ENCODE results near the gene GPR84. TPM values are rescaled to one million over a fixed set of nuclear protein-coding genes. Genes with fewer than 3 reads are reported as not detected.
A peak's percentile ranks its signal among the peaks of the same experiment; 100 is the strongest.

Gene GPR84
- total RNA-seq, 4 donors from 2014 or later = 0.42 TPM; not detected in 3

DNA sequence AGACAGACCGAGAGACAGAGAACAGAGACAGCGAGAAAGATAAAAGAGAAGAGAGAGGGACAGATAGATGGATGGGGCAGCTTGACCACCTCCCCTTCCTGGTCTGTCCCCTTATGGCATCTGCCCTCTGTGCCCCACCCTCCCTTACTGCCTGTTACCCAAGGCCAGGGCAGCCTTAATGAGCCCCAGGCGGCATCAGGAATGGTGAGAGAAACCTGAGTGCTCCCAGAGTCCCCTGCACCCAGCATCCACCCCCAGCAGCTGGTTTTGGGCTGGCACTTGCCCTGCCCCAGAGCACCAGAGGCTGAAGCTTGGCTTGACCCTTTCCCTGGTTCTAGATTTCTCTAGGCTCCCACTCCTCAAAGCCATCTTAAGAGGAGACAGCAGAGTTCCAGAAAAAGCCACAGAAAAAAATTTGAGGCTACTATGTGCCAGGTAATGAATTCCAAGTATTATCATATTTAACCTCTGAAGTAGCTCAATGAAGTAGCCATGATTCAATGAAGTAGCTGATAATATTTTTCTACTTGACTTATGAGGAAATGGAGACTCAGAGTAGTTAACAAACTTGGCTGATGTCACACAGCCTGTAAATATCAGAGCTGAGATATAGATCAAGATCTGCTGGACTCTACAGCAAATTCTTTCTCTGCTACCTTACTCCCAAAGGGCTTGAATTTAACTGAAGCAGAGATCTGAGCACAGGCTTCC, 22.3 kb upstream of the GPR84 start:
- WGBS, 2 donors = 76 to 81% methylated on average over 3 of the region's 3 CpGs
- Histone ChIP-seq H3K27ac (peak overlapping the region in 1 of 4 donors; percentile 11), H3K4me3 (no peak overlapping the region), H3K9me3 (no peaks in the 10 kb centered on the region), H3K4me1 (peaks cover 0 to 28% (median 11%) of the 10 kb centered on the region in 4 donors), H3K27me3 (no peaks in the 10 kb centered on the region), H3K36me3 (no peaks in the 10 kb centered on the region)
- TF ChIP-seq EP300 (IDR thresholded peaks at IDR 0.05) (no peak), CTCF (IDR thresholded peaks at IDR 0.05) (no peak), POLR2A (IDR thresholded peaks at IDR 0.05) (no peak)
- no peak for DNase-seq (ENCODE audit: low spot score in 2 of 2)

DNA sequence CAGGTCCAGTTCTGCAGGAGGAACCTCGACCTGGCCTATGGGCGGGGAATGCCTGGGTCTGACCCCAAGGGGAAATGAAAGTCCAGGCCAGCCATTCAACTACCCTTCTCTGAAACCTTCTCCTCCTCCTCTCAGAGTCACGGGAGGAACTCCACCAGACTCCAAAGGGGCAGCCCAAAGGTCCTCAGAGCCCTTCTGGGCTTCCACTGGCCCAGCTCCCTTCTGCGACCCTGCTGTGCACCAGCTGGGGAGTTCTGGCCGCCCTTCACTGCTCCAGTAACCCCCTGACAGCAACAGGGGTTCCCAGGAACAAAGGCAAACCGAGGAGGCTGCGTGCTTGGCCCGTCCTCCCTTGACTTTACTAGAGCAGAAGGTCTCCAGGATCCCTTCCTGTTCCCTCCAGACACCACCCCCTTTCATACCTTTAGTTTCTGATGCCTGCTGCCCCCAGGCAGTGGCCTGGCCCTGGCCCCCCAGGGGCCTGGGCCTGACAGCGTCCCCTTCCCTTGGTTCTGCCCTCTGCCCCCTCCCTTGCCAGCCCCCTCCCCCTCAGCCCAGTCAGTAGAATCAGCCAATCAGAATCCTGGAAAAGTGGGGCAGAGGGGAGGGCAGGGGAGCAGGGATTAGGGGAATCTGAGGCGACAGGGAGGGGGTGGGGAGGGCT, 21.1 kb upstream of the GPR84 start:
- H3K27ac ChIP-seq = peak overlapping the region in 3 of 4 donors; percentile 54 to 75 (median 56)

GRCh38 chr12:54384591-54385041, 20.3 kb upstream of the GPR84 start, which contains the start of gene ZNF385A:
Gene ZNF385A, minus strand, starts transcription at chr12:54384733. Its CDS starts 219 bp downstream, at chr12:54384514.
- WGBS, 2 donors = 77 to 100% methylated on average over 1 of the region's 1 CpG
- Histone ChIP-seq H3K9me3 (no peaks in the 10 kb centered on the region), H3K27ac (peak within 1 kb of the TSS in 3 of 4 donors; percentile 54 to 75 (median 56)), H3K4me1 (peaks cover 0 to 22% (median 7%) of the 10 kb centered on the region in 4 donors), H3K36me3 (no peaks in the 10 kb centered on the region), H3K4me3 (peak within 1 kb of the TSS in 1 of 4 donors; percentile 16), H3K27me3 (no peaks in the 10 kb centered on the region)
- DNase-seq (ENCODE audit: low spot score in 2 of 2) = no peak
- TF ChIP-seq CTCF (IDR thresholded peaks at IDR 0.05) (no peak), EP300 (IDR thresholded peaks at IDR 0.05) (peak in 1 of 2 donors; percentile 8)

More for the DNA sequence above, 21.1 kb upstream of the GPR84 start:
- H3K36me3 ChIP-seq = no peaks in the 10 kb centered on the region
- H3K27me3 ChIP-seq = no peaks in the 10 kb centered on the region
- H3K4me1 ChIP-seq = peaks cover 0 to 19% (median 6%) of the 10 kb centered on the region in 4 donors
- H3K4me3 ChIP-seq = no peak overlapping the region
- 42 to 61% methylated on average over 8 to 10 of the region's 10 CpGs for WGBS, 2 donors
- TF ChIP-seq POLR2A (IDR thresholded peaks at IDR 0.05) (no peak), EP300 (IDR thresholded peaks at IDR 0.05) (no peak), CTCF (IDR thresholded peaks at IDR 0.05) (no peak)
- H3K9me3 ChIP-seq = no peaks in the 10 kb centered on the region
- DNase-seq (ENCODE audit: low spot score in 2 of 2) = no peak

- TF ChIP-seq CTCF (IDR thresholded peaks at IDR 0.05) (no peak), POLR2A (IDR thresholded peaks at IDR 0.05) (no peak), EP300 (IDR thresholded peaks at IDR 0.05) (no peak)
These were observed 18.8 kb upstream of the GPR84 start for GRCh38 chr12:54383041-54383609.

More at GRCh38 chr12:54383041-54383609, 18.8 kb upstream of the GPR84 start:
- Histone ChIP-seq H3K4me3 (no peak overlapping the region), H3K27me3 (no peaks in the 10 kb centered on the region), H3K27ac (peak overlapping the region in 1 of 4 donors; percentile 46), H3K4me1 (peaks cover 0 to 33% (median 11%) of the 10 kb centered on the region in 4 donors), H3K9me3 (no peaks in the 10 kb centered on the region), H3K36me3 (no peaks in the 10 kb centered on the region)
- no peak for DNase-seq (ENCODE audit: low spot score in 2 of 2)
- WGBS, 2 donors = 79 to 84% methylated on average over 3 of the region's 3 CpGs

All from tibial nerve (tissue), 4 donors.